GM18520 (cell line): ENCODE data around the gene TNIK.
A peak's percentile ranks its signal among the peaks of the same experiment; 100 is the strongest.

Source experiments
- ATAC-seq: cut with Tn5 transposase; IDR thresholded peaks from one replicate; pipeline ENCODE4 v1.9.1; 2021; ENCODE audit not compliant: unreplicated experiment

The TNIK gene

DNA sequence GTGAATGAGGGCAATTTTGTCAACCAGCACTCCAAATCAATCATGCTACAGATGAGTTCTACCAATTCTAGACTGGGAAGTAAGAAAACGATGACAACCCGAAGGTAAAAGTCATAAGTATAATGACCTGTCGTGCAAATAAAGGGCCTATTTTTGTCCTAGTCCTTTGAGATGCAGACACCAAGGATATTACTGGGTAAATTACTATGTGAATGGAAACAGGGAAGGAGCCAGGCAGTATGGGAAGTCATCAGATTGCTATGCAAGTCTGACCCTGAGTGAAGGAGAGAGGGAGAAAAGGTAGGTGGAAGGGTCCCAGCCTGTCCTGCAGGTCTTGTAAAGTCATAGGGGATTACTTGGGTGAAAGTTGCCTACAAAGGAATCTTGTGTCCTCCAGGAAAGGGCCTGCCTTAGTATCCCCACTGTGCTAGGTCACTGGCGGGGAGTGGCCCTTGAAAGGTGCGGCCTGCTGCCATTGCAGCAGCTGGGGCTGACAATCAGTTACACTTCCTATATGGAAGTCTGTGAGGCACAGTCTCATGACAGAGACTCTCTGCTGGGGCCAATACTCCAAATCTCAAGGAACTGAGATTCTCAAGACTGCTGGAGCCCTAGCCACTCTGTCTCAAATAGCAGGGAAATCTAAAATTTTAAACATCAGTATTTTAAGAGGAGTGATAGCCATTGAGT is 283.8 kb downstream of the TNIK start:
- no peak for ATAC-seq

DNA sequence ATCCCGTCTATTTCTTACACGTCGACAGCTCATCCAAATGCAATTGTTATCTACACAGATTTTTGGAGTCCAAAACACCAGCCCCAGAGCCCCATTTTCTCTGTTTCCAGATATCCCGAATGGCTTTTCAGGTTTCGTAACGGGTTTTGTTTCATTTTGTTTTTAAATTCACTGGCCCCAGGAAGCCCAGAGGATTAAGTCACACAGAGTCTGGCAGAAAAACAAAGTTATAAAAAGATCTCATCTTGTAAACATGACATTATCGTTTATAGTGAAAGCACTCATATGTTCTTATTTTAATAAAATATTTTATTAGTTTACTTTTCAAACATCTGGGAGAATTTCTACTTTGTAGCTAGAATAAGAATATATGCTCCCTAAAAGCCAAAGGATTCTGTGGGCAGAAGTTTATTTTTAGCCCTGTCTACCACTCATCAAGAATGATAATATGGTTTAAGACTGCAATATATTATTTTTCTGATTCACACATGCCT is 284.4 kb downstream of the TNIK start:
- ATAC-seq: no peak

DNA sequence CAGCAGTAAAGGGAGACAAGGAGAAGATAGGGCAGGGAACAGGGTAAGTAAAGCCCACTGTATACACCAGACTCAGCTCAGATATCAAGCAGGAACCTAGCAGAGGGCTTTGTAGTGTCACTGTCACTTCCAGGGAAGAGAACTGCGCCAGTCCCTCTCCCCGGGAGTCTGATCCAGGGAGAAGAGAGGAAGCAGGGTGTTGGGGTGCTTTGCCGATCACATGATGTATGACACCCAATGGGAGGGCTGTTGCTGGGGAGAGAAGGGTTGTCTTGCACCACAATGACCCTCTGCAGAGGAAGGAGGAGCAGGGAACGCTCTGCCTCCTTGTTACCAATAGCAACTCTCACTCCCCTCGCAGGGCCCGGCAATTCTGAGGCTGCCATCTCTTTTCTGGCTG is 286.5 kb downstream of the TNIK start:
- ATAC-seq: no peak

DNA sequence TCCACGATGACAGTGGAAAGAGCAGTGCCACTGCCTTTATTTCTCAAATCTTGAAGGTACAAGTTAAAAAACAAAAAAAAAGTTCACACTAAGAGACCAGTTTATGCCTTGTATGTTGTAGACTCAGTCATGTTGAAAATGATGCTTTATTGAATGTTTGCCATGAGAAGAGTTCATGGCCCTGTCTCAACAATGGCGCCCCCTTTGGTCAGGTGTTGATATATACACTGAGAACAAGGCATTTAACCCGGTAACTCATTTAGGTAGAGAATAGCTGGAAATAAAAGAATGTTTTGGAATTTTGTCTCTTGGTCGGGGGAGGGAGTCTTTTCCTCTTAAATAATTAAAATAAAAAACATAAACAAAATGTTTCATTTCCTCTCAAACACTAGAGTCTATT is 288.1 kb downstream of the TNIK start:
- no peak for ATAC-seq

DNA sequence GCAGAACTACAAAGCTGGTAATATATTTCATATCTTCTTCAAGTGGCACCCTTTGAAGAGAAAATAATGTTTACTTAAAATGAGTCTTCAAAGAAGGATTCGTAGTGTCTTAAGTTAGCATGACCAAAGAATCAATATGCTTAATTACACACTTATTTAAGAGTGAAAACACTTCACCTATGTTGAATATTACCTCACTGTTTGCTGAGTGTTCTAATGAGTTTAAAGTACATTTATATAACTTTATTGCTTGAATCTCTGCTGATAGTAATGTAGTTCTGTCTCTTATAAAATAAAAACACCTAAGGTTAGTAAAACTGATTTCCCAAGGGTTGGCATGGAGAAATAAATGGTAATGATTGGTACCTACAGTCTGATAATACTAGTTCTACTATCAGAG is 290.3 kb downstream of the TNIK start:
- ATAC-seq: no peak

DNA sequence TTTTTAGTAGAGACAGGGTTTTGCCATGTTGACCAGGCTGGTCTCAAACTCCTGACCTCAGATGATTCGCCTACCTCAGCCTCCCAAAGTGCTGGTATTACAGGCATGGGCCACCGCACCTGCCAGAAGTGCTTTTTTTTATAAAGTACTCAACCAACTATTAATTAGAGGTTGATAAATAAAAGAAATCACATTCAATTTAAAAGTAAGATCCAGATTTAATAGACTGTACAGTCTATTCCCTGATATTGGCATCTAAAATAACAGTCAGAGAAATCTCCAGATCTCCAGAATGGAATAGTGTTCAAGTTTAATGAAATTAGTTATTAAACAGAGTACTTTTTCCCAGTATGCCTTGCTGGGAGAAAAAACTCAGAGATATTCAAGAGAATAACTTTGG is 290.8 kb downstream of the TNIK start:
- no peak for ATAC-seq

DNA sequence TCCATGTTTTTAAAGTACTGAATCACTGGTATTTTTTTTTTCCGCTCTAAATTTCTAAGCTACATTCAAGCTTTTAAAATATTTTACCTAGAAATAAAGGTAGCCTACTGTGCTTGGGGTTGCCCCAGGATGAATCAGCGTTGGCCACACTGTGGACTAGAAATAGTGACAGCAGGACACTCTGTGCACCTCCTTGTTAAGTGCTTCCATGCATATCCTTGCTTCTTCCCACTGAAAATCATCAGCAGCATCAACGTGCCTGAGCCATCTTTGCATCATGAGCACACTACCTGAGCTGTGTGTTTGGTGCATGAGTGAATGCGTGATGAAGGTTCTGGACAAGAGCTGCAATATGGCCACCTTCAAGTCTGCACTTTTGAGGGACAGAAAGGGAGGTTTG is 291.7 kb downstream of the TNIK start:
- no peak for ATAC-seq

DNA sequence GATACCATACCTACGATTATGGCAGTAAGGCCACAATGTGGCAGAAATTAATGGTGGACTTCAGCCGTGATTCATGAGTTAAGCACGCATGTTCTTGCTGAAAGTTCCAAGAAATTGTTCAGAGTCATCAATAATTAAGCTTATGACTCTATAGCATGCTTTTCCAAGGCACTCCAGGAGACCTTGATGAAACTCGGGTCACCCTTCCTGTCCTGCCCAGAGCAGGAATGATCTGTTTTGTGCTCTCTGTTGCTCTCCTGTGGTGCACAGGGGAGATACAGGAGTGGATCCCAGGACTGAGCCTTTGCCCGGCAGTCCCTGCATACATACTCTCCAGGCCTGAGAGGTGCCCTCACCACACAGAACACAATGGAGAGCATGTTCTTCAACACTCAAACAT is 292.1 kb downstream of the TNIK start:
- no peak for ATAC-seq

DNA sequence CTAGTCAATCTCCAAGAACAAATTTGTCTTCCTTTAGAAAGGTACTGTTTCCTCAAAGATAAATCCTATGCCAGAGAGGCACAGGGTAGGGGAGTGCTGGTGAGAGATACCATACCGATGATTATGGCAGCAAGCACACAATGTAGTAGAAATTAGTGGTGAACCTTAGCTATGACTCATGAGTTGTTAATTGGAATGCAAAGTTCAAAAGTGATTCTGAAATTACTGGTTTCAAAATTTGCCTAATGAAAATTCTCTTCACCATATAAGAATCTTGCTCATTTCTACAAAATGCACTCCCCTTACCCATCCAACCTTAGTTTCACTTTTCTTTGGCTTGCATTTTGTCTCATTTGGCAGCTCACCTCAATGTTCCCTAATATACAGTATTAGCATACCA is 294.2 kb downstream of the TNIK start:
- ATAC-seq: peak; percentile 63

DNA sequence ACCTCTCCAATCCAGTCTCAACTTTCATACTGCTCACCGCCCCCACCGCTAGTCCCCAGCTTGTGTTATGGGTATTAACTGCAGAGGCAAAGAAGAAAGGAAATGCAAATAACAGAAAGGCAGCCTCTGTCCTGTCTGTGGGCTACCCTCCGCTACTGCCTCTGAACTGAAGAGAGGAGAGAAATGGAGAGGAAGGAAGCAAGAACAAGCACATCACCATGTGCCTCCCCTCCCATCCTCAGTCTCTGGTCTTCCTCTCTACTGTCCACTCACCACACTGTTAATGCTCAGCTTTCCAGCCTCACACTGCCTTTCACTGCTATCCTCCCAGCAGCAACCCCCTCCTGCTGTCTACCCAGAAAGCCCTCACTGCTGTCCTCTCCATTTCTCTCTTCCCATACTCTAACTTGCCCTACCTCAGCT is 294.7 kb downstream of the TNIK start:
- peak; percentile 22 for ATAC-seq

DNA sequence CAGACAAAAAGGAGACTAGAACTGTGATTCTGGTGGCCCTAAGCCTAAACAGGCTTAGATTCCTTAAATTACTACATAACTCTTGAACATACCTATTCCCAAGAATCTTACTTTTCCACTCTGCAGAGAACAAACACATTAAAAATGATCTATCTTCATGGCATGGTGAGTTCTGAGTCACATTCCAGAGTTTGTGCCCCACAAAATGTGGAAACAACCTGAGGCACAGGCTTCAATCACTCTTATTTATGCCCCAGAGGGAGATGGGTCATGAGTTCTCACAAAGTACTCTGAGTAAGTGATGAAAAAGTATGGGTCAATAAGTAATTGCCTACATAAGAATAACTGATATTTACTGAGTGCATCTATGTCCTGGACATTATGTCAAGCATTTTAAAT is 296.1 kb downstream of the TNIK start:
- ATAC-seq: no peak

DNA sequence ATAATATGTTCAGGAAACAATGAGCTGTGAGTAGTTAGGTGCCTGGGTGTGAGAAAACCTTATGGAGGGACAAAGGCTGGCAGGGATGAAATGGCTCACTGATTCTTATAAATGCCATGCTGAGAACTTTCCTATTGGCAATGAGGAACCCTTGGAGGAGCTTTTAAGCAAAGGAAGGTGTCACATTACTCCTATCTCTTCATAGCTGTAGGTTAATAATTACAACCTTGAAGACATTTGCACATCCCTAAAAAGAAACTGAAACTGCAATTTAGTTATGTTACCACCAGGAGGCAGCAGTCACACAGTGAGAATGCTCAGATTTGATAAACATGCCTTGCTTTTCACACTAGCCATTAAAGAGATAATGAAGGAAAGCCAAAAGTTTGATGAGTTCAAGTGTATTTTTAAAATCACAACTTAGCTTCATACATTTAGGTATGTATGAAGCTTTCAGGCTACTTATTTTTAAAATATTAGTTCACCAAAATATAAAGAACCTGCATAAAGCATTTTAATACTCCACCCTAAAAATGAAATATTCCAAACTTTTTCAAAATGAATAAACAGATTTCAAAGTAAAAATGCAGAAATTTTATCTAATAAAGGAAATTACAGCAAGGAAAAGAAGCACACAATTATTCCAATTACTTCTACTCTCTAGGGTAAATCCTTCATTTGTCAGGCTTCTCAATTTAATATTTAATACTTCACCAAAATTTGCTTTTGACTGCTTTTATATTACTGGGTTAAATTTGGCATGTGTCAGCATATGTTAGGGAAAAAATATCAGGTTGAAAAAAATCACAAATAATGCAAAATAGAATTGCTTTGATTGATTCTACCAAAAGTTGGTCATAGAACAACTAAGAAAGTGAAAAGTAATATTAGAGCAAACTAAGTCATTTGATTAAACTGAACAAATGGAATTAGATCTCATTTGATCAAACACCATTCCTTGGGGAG is 296.8 kb downstream of the TNIK start:
- ATAC-seq: no peak

DNA sequence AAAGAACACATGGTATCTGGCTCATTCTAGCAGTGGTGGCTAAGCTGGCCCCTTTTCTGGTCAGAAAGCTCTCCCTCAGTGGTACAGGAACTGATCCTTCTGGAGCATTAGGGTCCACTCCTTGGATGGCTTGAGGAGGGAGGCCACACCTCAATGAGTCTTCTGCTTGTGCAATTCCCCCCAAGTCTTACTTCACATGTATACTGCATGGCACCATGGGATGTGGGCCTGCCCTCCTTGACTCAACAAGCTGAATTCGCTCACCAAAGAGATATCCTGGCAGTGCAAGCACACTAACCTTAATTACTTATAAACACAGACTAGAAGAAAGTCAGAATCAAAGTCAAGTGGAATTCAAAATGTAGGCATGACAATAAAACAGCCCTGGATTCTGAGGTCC is 299.9 kb downstream of the TNIK start:
- no peak for ATAC-seq

DNA sequence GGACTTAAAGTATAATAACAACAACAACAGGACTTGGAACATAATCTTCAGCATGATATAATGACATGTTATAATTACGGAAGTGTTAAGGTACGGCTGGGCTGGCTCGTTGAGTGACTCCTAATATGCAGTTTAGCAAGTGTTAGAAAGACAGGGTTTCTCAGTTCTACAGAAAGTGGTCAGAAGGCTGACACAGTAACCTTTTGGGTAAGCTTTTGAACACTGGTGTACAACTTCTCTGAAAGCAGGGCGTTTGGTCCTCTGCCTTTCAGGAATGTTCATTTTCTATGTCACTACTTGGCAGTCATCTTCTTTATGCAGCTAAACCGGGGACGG is 300.4 kb downstream of the TNIK start:
- no peak for ATAC-seq

DNA sequence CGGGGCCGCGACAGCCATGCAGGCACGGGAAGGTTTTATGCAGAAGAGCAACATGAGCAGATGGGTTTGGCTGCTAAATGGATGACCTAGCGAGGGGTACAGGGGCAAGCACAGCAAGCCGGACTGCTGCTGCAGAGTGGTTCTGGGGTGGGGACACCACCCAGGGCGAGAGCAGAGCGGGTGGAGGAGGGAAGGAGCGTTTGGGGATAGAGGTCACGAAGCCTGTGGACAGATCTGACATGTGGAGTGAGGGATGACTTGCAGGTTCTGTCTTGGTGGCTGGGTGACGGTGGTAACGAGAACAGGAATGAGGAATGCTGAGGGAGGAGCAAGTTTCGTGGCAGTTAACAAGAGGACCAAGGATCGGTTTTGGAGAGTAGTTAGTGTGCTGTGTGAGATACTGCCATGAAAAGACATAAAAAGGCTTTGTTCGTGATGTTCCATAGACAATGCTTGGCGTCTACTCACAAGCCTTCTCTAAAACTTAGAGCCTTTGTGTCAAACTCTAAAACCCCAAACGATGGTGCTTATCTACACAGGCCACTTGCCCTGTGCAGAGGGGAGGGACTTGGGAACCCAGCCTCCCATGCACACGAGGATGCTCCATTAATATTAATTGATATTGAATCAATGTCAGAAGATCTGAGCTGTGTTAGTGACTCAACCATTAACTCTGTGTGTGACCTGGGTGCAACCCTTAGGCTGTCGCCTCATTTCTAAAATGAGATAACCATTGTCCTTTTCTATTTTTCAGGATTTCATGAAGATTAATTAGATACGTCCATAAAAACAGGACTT is 301.0 kb downstream of the TNIK start:
- no peak for ATAC-seq

DNA sequence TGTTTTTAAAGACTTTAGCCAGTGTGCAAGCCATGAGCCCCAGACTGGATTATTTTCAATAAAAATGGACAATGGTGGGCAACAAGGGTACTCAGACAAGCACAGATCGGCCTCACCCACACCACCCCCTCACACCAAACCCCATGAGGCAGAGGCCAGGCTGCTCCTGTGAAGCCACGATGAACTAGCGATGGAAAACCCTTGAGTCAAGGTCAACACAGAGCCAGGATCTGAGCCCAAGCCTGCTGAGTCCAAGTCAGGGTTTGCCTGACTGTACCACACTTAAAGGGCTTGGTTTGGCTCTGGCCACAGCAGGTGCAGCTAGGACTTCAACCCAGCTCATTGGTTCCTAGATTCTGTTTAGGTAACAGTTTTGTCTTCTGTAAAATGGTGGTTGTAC is 302.2 kb downstream of the TNIK start:
- ATAC-seq: no peak

DNA sequence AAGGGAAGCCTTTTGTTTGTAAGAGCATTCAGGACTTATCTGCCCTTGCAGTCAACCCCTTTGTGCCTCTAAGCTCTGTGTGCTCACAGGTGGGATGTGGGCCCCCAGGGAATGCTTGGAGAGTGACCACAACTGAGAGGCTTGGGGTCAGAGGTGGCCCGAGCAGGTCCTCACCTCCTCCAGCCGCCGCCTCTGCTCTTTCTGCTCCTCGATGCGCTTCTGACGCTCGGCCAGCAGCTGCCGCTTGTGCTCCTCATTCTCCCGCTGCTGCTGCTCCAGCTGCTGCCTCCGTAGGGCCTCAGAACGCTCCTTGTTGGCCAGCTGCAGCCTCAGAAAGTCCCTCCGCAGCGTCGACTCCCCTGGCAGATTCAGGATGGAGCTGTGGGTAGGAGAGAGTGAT is 302.9 kb downstream of the TNIK start:
- ATAC-seq: no peak

DNA sequence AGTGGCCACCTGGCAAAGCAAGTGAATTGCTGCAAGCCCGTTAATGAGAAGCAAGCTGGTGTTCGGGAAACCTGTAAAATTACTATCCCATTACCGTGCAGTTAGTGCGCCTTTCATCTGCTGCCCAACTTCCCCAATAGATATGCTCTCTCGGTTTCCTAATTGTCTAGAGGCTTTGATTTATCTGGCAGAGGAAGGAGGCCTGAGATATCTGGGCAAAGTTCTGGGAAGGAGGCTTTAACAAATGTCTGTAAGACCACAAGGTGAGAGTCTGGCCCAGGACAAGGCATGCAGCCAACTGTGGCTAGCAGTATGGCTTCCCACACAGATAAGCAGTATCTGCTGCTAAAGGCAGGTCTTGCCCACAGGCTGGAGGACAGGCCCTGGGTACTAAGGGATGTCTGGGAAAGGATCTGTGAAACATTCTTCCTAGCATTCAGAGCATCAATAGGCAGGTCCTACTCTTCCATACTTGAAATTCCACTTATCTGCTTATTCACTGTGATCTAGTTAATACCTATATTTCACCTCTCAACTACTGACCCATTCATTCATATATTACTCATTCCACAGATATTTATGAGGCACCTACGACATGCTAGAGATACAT is 303.7 kb downstream of the TNIK start:
- no peak for ATAC-seq

DNA sequence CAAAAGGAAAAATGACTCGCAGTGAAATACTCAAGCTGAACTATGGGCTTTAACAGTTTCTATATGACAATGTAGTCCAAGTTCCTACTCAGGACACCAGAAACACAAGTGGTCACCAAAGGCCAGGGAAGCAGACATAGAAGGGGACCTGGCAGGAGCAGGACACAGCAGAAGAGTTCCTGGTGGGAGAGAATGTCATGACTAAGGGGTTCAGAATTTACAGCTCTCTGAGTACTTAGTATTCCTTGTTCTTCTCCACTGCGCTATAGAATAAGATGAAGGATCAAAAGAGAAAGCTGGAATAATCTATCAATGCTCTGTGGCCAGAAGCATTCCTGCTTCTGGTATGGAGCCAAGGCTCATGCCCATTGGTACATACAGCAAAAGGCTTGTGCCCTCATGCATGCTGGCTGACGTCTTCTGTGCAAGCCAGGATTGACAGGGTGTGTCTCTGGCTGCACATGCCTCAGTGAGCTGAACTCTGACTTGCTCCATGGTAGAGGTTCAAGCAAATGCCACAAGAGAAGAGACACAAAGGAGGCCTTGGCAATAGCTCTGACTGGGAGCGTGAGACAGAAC is 305.0 kb downstream of the TNIK start:
- ATAC-seq: no peak

DNA sequence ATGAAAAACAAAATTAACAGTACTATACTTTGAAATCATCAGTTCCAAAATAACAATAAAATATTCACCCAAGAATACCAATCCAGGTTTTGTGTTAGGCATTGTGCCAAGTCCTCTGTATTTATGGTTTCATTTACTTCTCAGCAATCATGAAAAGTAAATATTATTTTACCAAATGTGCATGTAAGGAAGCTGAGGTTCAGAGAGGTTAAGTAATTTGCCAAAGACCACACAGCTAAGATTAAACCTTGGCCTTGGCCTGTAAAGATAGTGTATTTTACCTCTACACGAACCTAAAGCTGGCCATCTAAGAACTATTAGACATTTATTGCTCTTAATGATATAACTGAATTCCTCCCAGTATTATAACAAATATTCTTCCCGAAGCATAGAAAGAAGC is 309.3 kb downstream of the TNIK start:
- ATAC-seq: no peak
